Activated CD4-positive, alpha-beta T cell treated with anti-CD3 and anti-CD28 coated beads for 36 hours (primary cell): ENCODE data around the gene NARF. TPM values are rescaled to one million over a fixed set of nuclear protein-coding genes. Genes with fewer than 3 reads are reported as not detected.

Experiments used
- ATAC-seq: fragments of 200-7000 bp; cut with Tn5 transposase; one replicate; pipeline ENCODE4 v1.10.0; 2021; ENCODE audit warnings: mild to moderate bottlenecking, moderate library complexity
- CTCF ChIA-PET: fragments of 350-600 bp; sonication (Branson Sonifier 250); formaldehyde crosslinking; loops from one replicate; lab custom pipeline; 2021; ENCODE audit warnings: antibody characterized with exemption; lab: Charles Lee
- POLR2A ChIA-PET: fragments of 350-600 bp; sonication (Branson Sonifier 250); formaldehyde crosslinking; loops from one replicate; lab custom pipeline; 2021; ENCODE audit warnings: antibody characterized with exemption, inconsistent platforms; lab: Charles Lee
- DNase-seq: peaks from one replicate; pipeline ENCODE4 v3.0.0-alpha.2; 2020
- H3K27ac Mint-ChIP-seq: one replicate; pipeline ENCODE4 v1.8.0; 2021; ENCODE audit warnings: mixed read lengths
- H3K27me3 Mint-ChIP-seq: one replicate; pipeline ENCODE4 v1.8.0; 2021; ENCODE audit warnings: mixed read lengths
- H3K36me3 Mint-ChIP-seq: one replicate; pipeline ENCODE4 v1.8.0; 2021; ENCODE audit warnings: low read depth, mixed read lengths
- H3K4me1 Mint-ChIP-seq: one replicate; pipeline ENCODE4 v1.8.0; 2021; ENCODE audit warnings: mixed read lengths
- H3K4me3 Mint-ChIP-seq: one replicate; pipeline ENCODE4 v1.8.0; 2021; ENCODE audit warnings: mild to moderate bottlenecking, moderate library complexity, mixed read lengths
- H3K9me3 Mint-ChIP-seq: one replicate; pipeline ENCODE4 v1.8.0; 2021; ENCODE audit warnings: low read depth, mixed read lengths
- intact Hi-C, 2 experiments: fragments of 100-400 bp; cut with DNase I in 1 of 2; cut with micrococcal nuclease in 1 of 2; formaldehyde crosslinking; loops; one replicate each; pipeline versions ENCODE4 v1.14.2 to v1.15.1; 2022 to 2024; cut with DNase I, micrococcal nuclease
- total RNA-seq, 2 experiments: library from RNA; stranded (reverse); gene quantifications; one replicate each; pipeline ENCODE4 v1.2.3, GENCODE V29; 2021

Gene NARF
- total RNA-seq, 2 experiments from 2014 or later = 65.4 to 85.9 TPM

GRCh38 chr17:82416264-82416663 is 42.3 kb upstream of the NARF start:
- H3K9me3 Mint-ChIP-seq = no peaks in the 10 kb centered on the region
- H3K27ac Mint-ChIP-seq = no peak overlapping the region
- H3K27me3 Mint-ChIP-seq = no peaks in the 10 kb centered on the region
- peaks cover 21% of the 10 kb centered on the region for H3K4me1 Mint-ChIP-seq
- H3K36me3 Mint-ChIP-seq = peaks cover 26% of the 10 kb centered on the region
- CTCF ChIA-PET = interaction anchor here (1.0 kb wide), 1 partner anchor 180 kb away, joined by 3 read pairs; no protein-coding TSS in a partner anchor
- ATAC-seq = no peak
- no peak overlapping the region for H3K4me3 Mint-ChIP-seq
- intact Hi-C loops = loop anchor here in 1 of 2 experiments (10.0 kb wide), 1 partner anchor 181 kb away; no protein-coding TSS in a partner anchor
- POLR2A ChIA-PET = no interaction called here
- no peak for DNase-seq

GRCh38 chr17:82416771-82417170 is 41.8 kb upstream of the NARF start:
- Mint-ChIP-seq H3K27me3 (no peaks in the 10 kb centered on the region), H3K4me3 (no peak overlapping the region), H3K9me3 (no peaks in the 10 kb centered on the region), H3K27ac (no peak overlapping the region), H3K4me1 (peaks cover 21% of the 10 kb centered on the region), H3K36me3 (peaks cover 26% of the 10 kb centered on the region)
- peak; percentile 39 for DNase-seq
- POLR2A ChIA-PET = no interaction called here
- intact Hi-C loops = loop anchor here in 1 of 2 experiments (10.0 kb wide), 1 partner anchor 182 kb away; no protein-coding TSS in a partner anchor
- ATAC-seq = no peak
- CTCF ChIA-PET = interaction anchor here (0.7 to 1.4 kb wide), 7 partner anchors 9 to 211 kb away, joined by 3 to 8 read pairs (median 3); no protein-coding TSS in a partner anchor

GRCh38 chr17:82418001-82418986 is 40.2 kb upstream of the NARF start, which contains the start of the genes HEXD and OGFOD3:
Gene HEXD, plus strand, starts transcription at chr17:82418347. Its CDS starts 1,453 bp downstream, at chr17:82419800.
Gene OGFOD3, minus strand, starts transcription at chr17:82418586. Its CDS starts 101 bp downstream, at chr17:82418485.
- ATAC-seq (peak; percentile 88), DNase-seq (peak; percentile 91)
- POLR2A ChIA-PET = interaction anchor here (0.6 to 0.7 kb wide), 2 partner anchors 77 to 177 kb away, joined by 3 read pairs; no protein-coding TSS in a partner anchor
- H3K4me3 Mint-ChIP-seq = peak within 1 kb of the TSS; percentile 73
- peaks cover 2% of the 10 kb centered on the region for H3K9me3 Mint-ChIP-seq
- H3K4me1 Mint-ChIP-seq = peaks cover 21% of the 10 kb centered on the region
- CTCF ChIA-PET = interaction anchor here (0.9 to 1.6 kb wide), 9 partner anchors 8 to 212 kb away, joined by 3 to 8 read pairs (median 4); no protein-coding TSS in a partner anchor
- intact Hi-C loops = loop anchor here (1.0 to 10.0 kb wide), 14 partner anchors 32 to 395 kb away; partner anchors contain the start of genes CYBC1 (in 2 of the 2), CENPX (in 1 of the 2), CSNK1D (in 1 of the 2) and DCXR (in 1 of the 2)
- H3K27me3 Mint-ChIP-seq = no peaks in the 10 kb centered on the region
- peaks cover 32% of the 10 kb centered on the region for H3K36me3 Mint-ChIP-seq
- H3K27ac Mint-ChIP-seq = peak within 1 kb of the TSS; percentile 42

GRCh38 chr17:82419540-82419939 is 39.0 kb upstream of the NARF start:
- Mint-ChIP-seq H3K4me1 (peaks cover 18% of the 10 kb centered on the region), H3K36me3 (peaks cover 27% of the 10 kb centered on the region), H3K9me3 (peaks cover 2% of the 10 kb centered on the region), H3K27ac (peak overlapping the region; percentile 7), H3K27me3 (no peaks in the 10 kb centered on the region), H3K4me3 (peak overlapping the region; percentile 73)
- intact Hi-C loops = loop anchor here (2.0 to 10.0 kb wide), 4 partner anchors 31 to 397 kb away; partner anchors contain the start of genes CENPX (in 1 of the 2), CYBC1 (in 1 of the 2) and LRRC45 (in 1 of the 2)
- ChIA-PET POLR2A (no interaction called here), CTCF (interaction anchor here (0.7 to 1.6 kb wide), 6 partner anchors 9 to 781 kb away, joined by 3 to 7 read pairs (median 3); no protein-coding TSS in a partner anchor)
- no peak for DNase-seq
- ATAC-seq = no peak

GRCh38 chr17:82424001-82424862 is 34.3 kb upstream of the NARF start:
- peaks cover 11% of the 10 kb centered on the region for H3K4me1 Mint-ChIP-seq

GRCh38 chr17:82424863-82425159 is 33.7 kb upstream of the NARF start:
- peaks cover 7% of the 10 kb centered on the region for H3K4me1 Mint-ChIP-seq
- CTCF ChIA-PET = interaction anchor here (0.5 to 2.0 kb wide), 9 partner anchors 13 to 872 kb away, joined by 3 to 5 read pairs (median 3); no protein-coding TSS in a partner anchor
- POLR2A ChIA-PET = no interaction called here
- peaks cover 26% of the 10 kb centered on the region for H3K36me3 Mint-ChIP-seq
- ATAC-seq (no peak), DNase-seq (no peak)
- intact Hi-C loops = no loop called here
- peaks cover 2% of the 10 kb centered on the region for H3K9me3 Mint-ChIP-seq
- H3K27me3 Mint-ChIP-seq = no peaks in the 10 kb centered on the region
- H3K27ac Mint-ChIP-seq = peak overlapping the region; percentile 32
- no peak overlapping the region for H3K4me3 Mint-ChIP-seq

More at GRCh38 chr17:82424001-82424862, 34.3 kb upstream of the NARF start:
- ATAC-seq (peak; percentile 78), DNase-seq (peak; percentile 83)
- no peak overlapping the region for H3K4me3 Mint-ChIP-seq
- intact Hi-C loops = no loop called here
- H3K27me3 Mint-ChIP-seq = no peaks in the 10 kb centered on the region
- ChIA-PET CTCF (interaction anchor here (0.6 to 2.0 kb wide), 10 partner anchors 13 to 872 kb away, joined by 3 to 5 read pairs (median 3); no protein-coding TSS in a partner anchor), POLR2A (no interaction called here)
- H3K36me3 Mint-ChIP-seq = peaks cover 24% of the 10 kb centered on the region
- peaks cover 2% of the 10 kb centered on the region for H3K9me3 Mint-ChIP-seq
- peak overlapping the region; percentile 32 for H3K27ac Mint-ChIP-seq

- Mint-ChIP-seq H3K9me3 (no peaks in the 10 kb centered on the region), H3K27ac (no peak overlapping the region), H3K4me3 (no peak overlapping the region), H3K27me3 (no peaks in the 10 kb centered on the region), H3K36me3 (peaks cover 3% of the 10 kb centered on the region), H3K4me1 (peaks cover 7% of the 10 kb centered on the region)
- POLR2A ChIA-PET = interaction anchor here (0.6 kb wide), 1 partner anchor 103 kb away, joined by 3 read pairs; no protein-coding TSS in a partner anchor
- intact Hi-C loops = no loop called here
- DNase-seq (no peak), ATAC-seq (no peak)
- CTCF ChIA-PET = interaction anchor here (0.9 kb wide), 1 partner anchor 9 kb away, joined by 3 read pairs; no protein-coding TSS in a partner anchor
Observed at GRCh38 chr17:82428546-82428945, 30.0 kb upstream of the NARF start.

GRCh38 chr17:82429824-82430223 is 28.7 kb upstream of the NARF start:
- Mint-ChIP-seq H3K9me3 (no peaks in the 10 kb centered on the region), H3K36me3 (peaks cover 3% of the 10 kb centered on the region), H3K4me1 (peaks cover 13% of the 10 kb centered on the region), H3K4me3 (no peak overlapping the region), H3K27ac (peak overlapping the region; percentile 9), H3K27me3 (no peaks in the 10 kb centered on the region)
- POLR2A ChIA-PET = no interaction called here
- CTCF ChIA-PET = no interaction called here
- intact Hi-C loops = no loop called here
- ATAC-seq (no peak), DNase-seq (no peak)

GRCh38 chr17:82432017-82432416 is 26.5 kb upstream of the NARF start:
- Mint-ChIP-seq H3K36me3 (peaks cover 3% of the 10 kb centered on the region), H3K9me3 (no peaks in the 10 kb centered on the region), H3K4me1 (peaks cover 13% of the 10 kb centered on the region), H3K4me3 (no peak overlapping the region), H3K27ac (no peak overlapping the region), H3K27me3 (no peaks in the 10 kb centered on the region)
- intact Hi-C loops = no loop called here
- DNase-seq = no peak
- ChIA-PET CTCF (no interaction called here), POLR2A (no interaction called here)
- no peak for ATAC-seq

GRCh38 chr17:82433560-82434215 is 24.9 kb upstream of the NARF start:
- peaks cover 13% of the 10 kb centered on the region for H3K4me1 Mint-ChIP-seq
- peaks cover 3% of the 10 kb centered on the region for H3K36me3 Mint-ChIP-seq
- H3K27ac Mint-ChIP-seq = no peak overlapping the region
- intact Hi-C loops = no loop called here
- DNase-seq (no peak), ATAC-seq (no peak)
- POLR2A ChIA-PET = no interaction called here
- no peaks in the 10 kb centered on the region for H3K9me3 Mint-ChIP-seq
- CTCF ChIA-PET = no interaction called here
- H3K27me3 Mint-ChIP-seq = no peaks in the 10 kb centered on the region
- no peak overlapping the region for H3K4me3 Mint-ChIP-seq
